Activated CD8-positive, alpha-beta T cell treated with anti-CD3 and anti-CD28 coated beads, Interleukin-2, amount 10 ng/mL, durations not matched to agents 7 days and 5 days (primary cell): Measurements from ENCODE around the gene IFNA14. TPM values are rescaled to one million over a fixed set of nuclear protein-coding genes. Genes with fewer than 3 reads are reported as not detected.

Source experiments
- ATAC-seq: fragments of 150-1000 bp; cut with Tn5 transposase; one replicate; pipeline ENCODE4 v1.10.0; 2021; ENCODE audit warnings: moderate library complexity
- CTCF ChIA-PET: fragments of 350-600 bp; sonication (Branson Sonifier 250); formaldehyde crosslinking; loops from one replicate; lab custom pipeline; 2021; ENCODE audit warnings: antibody characterized with exemption; lab: Charles Lee
- POLR2A ChIA-PET: fragments of 350-600 bp; sonication (Branson Sonifier 250); formaldehyde crosslinking; loops from one replicate; lab custom pipeline; 2021; ENCODE audit warnings: antibody characterized with exemption; lab: Charles Lee
- DNase-seq: peaks from one replicate; pipeline ENCODE4 v3.0.0-alpha.2; 2020
- H3K27ac Mint-ChIP-seq: one replicate; pipeline ENCODE4 v1.8.0; 2021; ENCODE audit warnings: mild to moderate bottlenecking, mixed read lengths
- H3K27me3 Mint-ChIP-seq: one replicate; pipeline ENCODE4 v1.8.0; 2021; ENCODE audit warnings: low read depth, mixed read lengths
- H3K36me3 Mint-ChIP-seq: one replicate; pipeline ENCODE4 v1.8.0; 2021; ENCODE audit warnings: low read depth, mixed read lengths
- H3K4me1 Mint-ChIP-seq: one replicate; pipeline ENCODE4 v1.8.0; 2021; ENCODE audit warnings: low read depth, mixed read lengths
- H3K4me3 Mint-ChIP-seq: one replicate; pipeline ENCODE4 v1.8.0; 2021; ENCODE audit warnings: mild to moderate bottlenecking, mixed read lengths
- H3K9me3 Mint-ChIP-seq: one replicate; pipeline ENCODE4 v1.8.0; 2022; ENCODE audit warnings: mixed read lengths; ENCODE audit not compliant: insufficient read depth
- total RNA-seq, 2 experiments: library from RNA; stranded (reverse); gene quantifications; one replicate each; pipeline ENCODE4 v1.2.3, GENCODE V29; 2021

Gene IFNA14
- total RNA-seq = not detected

DNA sequence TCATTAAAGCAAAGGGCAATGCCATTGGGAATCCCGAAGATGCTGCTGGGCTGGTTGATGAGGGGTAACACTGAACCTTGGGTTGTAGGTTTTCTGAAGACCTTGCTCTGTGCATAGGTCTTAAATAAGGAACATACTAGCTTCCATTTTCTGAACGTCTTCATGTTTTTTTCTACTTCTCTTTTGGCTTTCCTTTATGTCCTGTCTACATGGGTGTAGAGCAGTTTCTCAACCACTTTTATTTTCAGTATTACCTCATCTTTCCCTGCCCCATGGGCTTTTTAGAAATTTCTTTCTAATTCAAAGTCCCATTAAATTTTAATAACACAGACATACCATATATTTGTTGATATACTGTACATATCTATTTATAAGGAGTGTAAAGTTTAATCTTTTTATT lies at the start of gene IFNA14:
TSS of gene IFNA14 (minus strand) at position 95 of the 400 bp plus-strand sequence. CDS start at position 25, 70 bp downstream.
- Mint-ChIP-seq H3K4me1 (peaks cover 15% of the 10 kb centered on the region), H3K27me3 (peaks cover 30% of the 10 kb centered on the region), H3K9me3 (no peaks in the 10 kb centered on the region), H3K36me3 (no peaks in the 10 kb centered on the region), H3K27ac (no peak within 1 kb of the TSS), H3K4me3 (no peak within 1 kb of the TSS)
- no peak for ATAC-seq
- no peak for DNase-seq
- ChIA-PET CTCF (interaction anchor here (0.9 to 1.0 kb wide), 2 partner anchors 13 to 45 kb away, joined by 4 read pairs; no protein-coding TSS in a partner anchor), POLR2A (no interaction called here)

DNA sequence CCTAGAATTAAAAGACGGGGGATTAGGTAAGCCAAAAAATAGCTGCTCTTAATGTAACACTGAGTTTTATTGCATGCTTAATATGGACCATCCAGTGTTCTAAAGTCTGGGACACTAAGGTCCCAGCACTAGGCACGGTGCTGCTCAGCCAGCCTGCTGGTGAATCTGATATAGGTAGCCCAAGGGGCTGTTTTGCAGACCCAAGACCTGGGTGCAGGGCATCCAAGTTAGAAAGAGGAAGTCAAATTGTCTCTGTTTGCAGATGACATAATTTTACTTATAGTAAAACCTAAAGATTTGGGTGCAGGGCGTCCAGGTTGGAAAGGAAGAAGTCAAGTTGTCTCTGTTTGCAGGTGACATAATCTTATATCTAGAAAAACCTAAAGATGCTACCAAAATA lies 47.5 kb upstream of the IFNA14 start:
- H3K4me1 Mint-ChIP-seq = no peaks in the 10 kb centered on the region
- CTCF ChIA-PET = no interaction called here
- H3K4me3 Mint-ChIP-seq = no peak overlapping the region
- H3K27me3 Mint-ChIP-seq = peaks cover 13% of the 10 kb centered on the region
- H3K9me3 Mint-ChIP-seq = no peaks in the 10 kb centered on the region
- DNase-seq (no peak), ATAC-seq (no peak)
- no peak overlapping the region for H3K27ac Mint-ChIP-seq
- no peaks in the 10 kb centered on the region for H3K36me3 Mint-ChIP-seq
- POLR2A ChIA-PET = no interaction called here

DNA sequence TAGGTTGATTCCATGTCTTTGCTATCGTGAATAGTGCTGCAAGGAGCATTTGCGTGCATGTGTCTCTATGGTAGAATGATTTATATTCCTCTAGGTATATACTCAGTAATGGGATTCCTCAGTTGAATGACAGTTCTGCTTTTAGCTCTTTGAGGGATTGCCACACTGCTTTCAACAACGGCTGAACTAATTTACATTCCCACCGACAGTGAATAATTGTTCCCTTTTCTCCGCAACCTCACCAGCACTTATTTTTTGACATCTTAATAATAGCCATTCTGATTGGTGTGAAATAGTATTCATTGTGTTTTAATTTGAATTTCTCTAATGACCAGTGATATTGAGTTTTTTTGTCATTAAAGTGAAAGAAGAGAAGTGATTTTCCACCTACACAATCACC lies 46.9 kb upstream of the IFNA14 start:
- ChIA-PET POLR2A (no interaction called here), CTCF (no interaction called here)
- H3K27me3 Mint-ChIP-seq = peaks cover 14% of the 10 kb centered on the region
- DNase-seq (no peak), ATAC-seq (no peak)
- H3K4me3 Mint-ChIP-seq = no peak overlapping the region
- H3K9me3 Mint-ChIP-seq = no peaks in the 10 kb centered on the region
- H3K36me3 Mint-ChIP-seq = no peaks in the 10 kb centered on the region
- no peak overlapping the region for H3K27ac Mint-ChIP-seq
- H3K4me1 Mint-ChIP-seq = no peaks in the 10 kb centered on the region

DNA sequence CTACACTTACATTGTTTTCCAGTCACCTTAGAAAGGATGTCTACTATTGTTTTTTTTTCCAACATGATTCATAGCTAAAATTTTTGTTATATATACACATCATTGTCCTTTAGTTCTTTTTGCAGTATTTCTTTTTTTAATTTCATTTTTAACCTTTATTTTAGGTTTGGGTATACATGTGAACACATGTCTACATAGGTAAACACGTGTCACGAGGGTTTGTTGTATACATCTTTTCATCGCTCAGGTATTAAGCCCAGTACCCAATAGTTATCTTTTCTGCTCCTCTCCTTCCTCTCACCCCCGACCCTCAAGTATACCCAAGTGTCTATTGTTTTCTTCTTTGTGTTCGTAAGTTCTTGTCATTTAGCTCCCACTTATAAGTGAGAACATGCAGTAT lies 46.3 kb upstream of the IFNA14 start:
- Mint-ChIP-seq H3K4me3 (no peak overlapping the region), H3K27ac (no peak overlapping the region), H3K9me3 (no peaks in the 10 kb centered on the region), H3K4me1 (no peaks in the 10 kb centered on the region), H3K36me3 (no peaks in the 10 kb centered on the region), H3K27me3 (peaks cover 20% of the 10 kb centered on the region)
- ATAC-seq (no peak), DNase-seq (no peak)
- POLR2A ChIA-PET = no interaction called here
- CTCF ChIA-PET = no interaction called here

DNA sequence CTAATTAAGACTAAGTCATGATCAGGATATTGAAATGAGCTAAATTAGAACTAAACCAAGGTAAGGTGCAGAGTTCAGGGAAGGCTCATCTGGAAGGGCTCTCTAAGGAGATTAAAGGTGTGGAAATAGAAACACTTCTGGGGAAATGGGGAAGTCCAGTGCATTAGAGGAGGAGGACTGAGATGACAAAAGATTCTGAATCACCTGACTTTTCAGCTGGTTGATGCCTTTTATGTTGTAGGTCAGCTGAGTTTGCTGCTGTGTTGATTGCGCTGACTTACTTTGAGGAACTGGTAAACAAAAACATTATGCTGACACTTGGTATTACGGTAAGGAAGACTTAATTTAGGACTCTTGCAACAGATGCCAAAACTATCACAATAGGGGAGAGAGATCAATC lies 41.5 kb upstream of the IFNA14 start:
- no peak overlapping the region for H3K27ac Mint-ChIP-seq
- no peaks in the 10 kb centered on the region for H3K36me3 Mint-ChIP-seq
- no peak for DNase-seq
- ChIA-PET CTCF (no interaction called here), POLR2A (no interaction called here)
- H3K4me1 Mint-ChIP-seq = no peaks in the 10 kb centered on the region
- peaks cover 27% of the 10 kb centered on the region for H3K27me3 Mint-ChIP-seq
- no peaks in the 10 kb centered on the region for H3K9me3 Mint-ChIP-seq
- ATAC-seq = no peak
- no peak overlapping the region for H3K4me3 Mint-ChIP-seq

DNA sequence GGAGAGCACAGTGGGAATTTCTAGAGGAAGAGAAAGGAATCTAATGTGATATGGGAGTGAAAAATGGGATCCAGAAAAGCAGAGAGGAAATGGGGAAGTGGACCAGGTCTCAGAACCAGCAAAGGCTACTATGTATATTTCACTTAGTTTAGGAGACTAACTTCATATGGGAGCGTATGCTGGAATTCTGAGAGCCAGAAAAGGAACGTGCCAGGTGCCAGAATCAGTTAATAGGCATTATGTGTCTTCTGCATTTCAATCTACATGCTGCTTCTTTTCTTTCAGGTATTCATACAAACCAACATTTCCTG lies 28.5 kb upstream of the IFNA14 start:
- CTCF ChIA-PET = interaction anchor here (1.3 to 1.7 kb wide), 2 partner anchors 15 to 73 kb away, joined by 3 to 7 read pairs; no protein-coding TSS in a partner anchor
- no peak overlapping the region for H3K27ac Mint-ChIP-seq
- POLR2A ChIA-PET = no interaction called here
- H3K36me3 Mint-ChIP-seq = no peaks in the 10 kb centered on the region
- DNase-seq (no peak), ATAC-seq (no peak)
- H3K27me3 Mint-ChIP-seq = peaks cover 56% of the 10 kb centered on the region
- H3K9me3 Mint-ChIP-seq = no peaks in the 10 kb centered on the region
- H3K4me1 Mint-ChIP-seq = no peaks in the 10 kb centered on the region
- no peak overlapping the region for H3K4me3 Mint-ChIP-seq

DNA sequence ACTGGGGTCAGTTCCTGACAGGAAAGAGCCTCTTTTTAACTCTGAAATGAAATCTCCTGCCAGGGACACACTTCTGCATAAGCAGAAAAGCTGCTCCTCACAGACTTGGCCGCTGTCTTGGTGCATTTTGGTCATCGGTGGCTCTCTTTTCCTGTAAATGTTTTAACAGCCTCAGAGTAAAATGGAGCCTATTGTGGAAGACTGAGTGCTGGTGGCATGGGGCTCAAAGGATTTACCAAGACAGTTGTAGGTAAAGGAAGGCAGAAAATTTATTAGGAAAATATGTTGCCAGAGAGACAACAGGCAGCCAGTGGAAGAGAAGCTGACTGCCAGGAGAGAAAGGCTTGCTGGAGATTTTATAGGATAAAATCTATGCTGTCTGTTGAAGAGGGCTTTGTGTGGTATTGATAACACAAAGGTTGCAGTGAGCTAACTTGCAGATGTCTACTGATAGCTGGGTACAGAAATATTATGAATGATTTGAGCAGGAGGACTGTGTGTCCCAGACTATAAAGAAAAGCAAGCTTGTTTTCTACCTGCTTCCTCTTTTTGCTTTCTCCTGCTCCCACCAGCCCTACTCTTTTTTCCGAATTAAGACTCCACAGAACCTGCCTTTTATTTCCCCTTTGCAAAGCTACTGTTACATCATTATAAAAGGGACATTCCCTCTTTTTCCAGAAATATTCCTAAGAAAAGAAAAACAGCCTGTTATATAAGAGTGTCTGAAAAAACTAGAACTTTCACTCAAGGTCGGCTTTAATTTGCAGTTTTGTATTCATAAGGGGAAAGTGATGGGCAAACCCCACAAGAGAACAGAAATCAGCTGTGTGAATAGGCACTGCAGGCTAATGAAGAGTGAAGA lies 27.9 kb upstream of the IFNA14 start:
- H3K36me3 Mint-ChIP-seq = no peaks in the 10 kb centered on the region
- no peak overlapping the region for H3K27ac Mint-ChIP-seq
- ChIA-PET POLR2A (no interaction called here), CTCF (interaction anchor here (1.3 to 1.7 kb wide), 2 partner anchors 14 to 72 kb away, joined by 3 to 7 read pairs; no protein-coding TSS in a partner anchor)
- no peak for ATAC-seq
- no peak overlapping the region for H3K4me3 Mint-ChIP-seq
- H3K9me3 Mint-ChIP-seq = no peaks in the 10 kb centered on the region
- DNase-seq = no peak
- H3K4me1 Mint-ChIP-seq = no peaks in the 10 kb centered on the region
- peaks cover 58% of the 10 kb centered on the region for H3K27me3 Mint-ChIP-seq

DNA sequence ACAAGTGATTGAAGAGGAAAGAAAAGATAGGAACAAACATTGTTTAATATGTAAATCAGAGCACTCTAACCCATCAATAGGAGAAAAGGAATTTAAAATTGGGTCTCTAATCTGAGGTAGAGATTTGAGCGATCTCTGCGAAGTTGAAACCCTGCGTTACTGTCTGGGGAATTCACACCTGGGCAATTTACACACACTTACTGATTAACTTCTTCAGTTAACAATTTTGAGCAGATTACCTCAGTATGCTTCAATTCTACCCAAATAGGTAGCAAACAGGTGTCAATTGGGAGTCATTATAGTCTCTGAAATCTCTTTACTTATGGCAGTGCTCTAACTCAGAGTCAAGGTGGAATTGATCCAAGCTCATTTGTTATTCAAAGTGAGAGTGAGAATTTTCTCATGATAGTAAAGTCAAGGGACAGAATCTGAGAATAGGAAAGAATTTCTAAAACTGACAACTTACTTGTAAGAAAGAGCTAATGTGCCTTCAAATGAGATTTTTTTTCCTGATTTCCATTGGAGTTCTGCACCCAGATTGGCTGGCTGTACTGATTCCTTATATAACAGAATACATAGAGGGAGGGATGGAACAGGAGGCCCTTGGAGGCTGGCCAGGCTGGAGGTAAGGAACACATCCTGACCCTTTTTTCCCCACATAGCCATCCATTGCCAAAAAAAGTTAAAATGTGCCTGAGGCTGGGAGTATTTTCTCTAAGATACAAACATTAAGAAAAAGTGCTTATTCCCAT lies 27.1 kb upstream of the IFNA14 start:
- DNase-seq (no peak), ATAC-seq (no peak)
- Mint-ChIP-seq H3K4me1 (no peaks in the 10 kb centered on the region), H3K4me3 (no peak overlapping the region), H3K27me3 (peaks cover 52% of the 10 kb centered on the region), H3K36me3 (no peaks in the 10 kb centered on the region), H3K9me3 (no peaks in the 10 kb centered on the region), H3K27ac (no peak overlapping the region)
- POLR2A ChIA-PET = no interaction called here
- CTCF ChIA-PET = interaction anchor here (1.0 to 1.7 kb wide), 3 partner anchors 14 to 84 kb away, joined by 3 to 7 read pairs (median 3); no protein-coding TSS in a partner anchor

DNA sequence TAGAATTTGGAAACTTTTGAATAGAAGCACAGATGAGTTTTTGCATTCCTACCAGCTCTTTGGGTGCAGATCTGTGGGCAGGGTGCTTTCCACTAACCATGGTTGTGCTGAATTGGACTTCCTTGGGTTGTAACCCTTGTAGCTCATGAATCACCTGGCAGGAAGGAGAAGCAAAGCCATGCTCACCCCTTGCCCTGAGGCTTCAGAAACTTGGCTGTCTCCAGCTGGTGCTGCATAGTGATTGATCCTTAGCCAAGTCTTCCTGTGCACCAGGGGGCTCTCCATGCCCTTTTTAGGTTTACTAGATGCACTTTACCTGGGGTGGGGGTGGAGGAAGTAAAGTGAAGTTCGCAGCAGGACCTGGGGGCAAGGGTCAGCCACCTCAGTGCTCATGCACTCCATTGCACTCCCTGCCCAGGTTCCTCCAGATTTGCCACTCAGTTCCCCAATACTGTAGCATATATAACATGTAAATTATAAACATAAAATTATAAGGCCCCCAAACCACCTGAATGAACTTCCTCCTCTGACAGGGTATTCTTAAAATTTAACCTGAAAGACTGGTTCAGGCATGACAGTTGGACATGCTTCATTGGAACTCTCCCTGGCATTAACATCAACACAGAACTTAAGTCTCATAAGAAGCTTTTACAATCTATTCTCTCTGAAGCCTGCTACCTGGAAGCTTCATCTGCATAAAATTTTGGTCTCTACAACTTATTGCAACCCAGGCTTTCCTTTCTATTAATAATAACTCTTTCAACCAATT lies 25.8 kb upstream of the IFNA14 start:
- no peak for DNase-seq
- ATAC-seq = no peak
- CTCF ChIA-PET = interaction anchor here (0.7 to 4.5 kb wide), 5 partner anchors 9 to 523 kb away, joined by 3 to 21 read pairs (median 4); no protein-coding TSS in a partner anchor
- Mint-ChIP-seq H3K9me3 (no peaks in the 10 kb centered on the region), H3K4me3 (no peak overlapping the region), H3K4me1 (no peaks in the 10 kb centered on the region), H3K27ac (no peak overlapping the region), H3K36me3 (no peaks in the 10 kb centered on the region), H3K27me3 (peaks cover 48% of the 10 kb centered on the region)
- POLR2A ChIA-PET = no interaction called here

DNA sequence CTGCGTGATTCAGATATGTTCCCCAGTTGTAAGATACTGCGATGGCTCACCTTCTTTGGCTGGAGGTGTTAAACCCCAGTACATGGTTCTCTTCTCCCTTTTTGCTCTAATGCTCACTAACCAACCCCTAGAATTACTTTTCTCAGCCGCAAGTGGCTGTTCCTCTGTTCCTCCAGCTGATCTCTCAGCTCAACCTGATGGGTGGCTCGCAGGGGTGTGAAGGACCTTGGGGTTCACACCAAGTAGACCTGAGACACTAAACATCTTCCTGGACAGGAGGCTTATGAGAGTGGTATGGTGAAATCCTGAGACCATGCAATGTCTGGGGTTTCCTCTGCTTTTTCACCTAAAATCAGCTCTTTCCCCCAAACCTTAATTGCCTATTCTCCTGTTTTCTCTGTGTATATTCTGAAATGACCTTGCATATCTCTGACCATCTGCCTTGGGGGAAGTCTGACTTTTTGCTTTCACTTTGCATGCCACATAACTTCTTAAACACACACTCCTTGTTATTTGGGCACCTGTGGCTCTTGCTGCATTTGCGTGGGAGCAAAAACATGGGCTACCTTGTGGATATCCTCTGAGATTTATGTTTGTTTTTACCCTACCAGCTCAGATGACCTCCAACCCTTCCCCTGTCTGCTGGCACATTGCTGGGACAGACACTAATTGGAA lies 15.9 kb upstream of the IFNA14 start:
- Mint-ChIP-seq H3K4me3 (no peak overlapping the region), H3K36me3 (no peaks in the 10 kb centered on the region), H3K9me3 (no peaks in the 10 kb centered on the region), H3K27ac (no peak overlapping the region), H3K4me1 (peaks cover 4% of the 10 kb centered on the region), H3K27me3 (peaks cover 37% of the 10 kb centered on the region)
- ChIA-PET POLR2A (no interaction called here), CTCF (interaction anchor here (0.8 to 1.9 kb wide), 2 partner anchors 9 to 20 kb away, joined by 4 to 11 read pairs; no protein-coding TSS in a partner anchor)
- no peak for DNase-seq
- no peak for ATAC-seq
